HepG2 (cell line): ENCODE data around the gene CAMTA2. TPM values are rescaled to one million over a fixed set of nuclear protein-coding genes. Genes with fewer than 3 reads are reported as not detected.

ENCODE experiments used
- ATM ChIP-seq: fragments of 450-650 bp; IDR thresholded peaks from 2 replicates; pipeline ENCODE4 v1.7.1; 2017; ENCODE audit warnings: mild to moderate bottlenecking, borderline replicate concordance
- ELF3 ChIP-seq: IDR thresholded peaks from 2 replicates; pipeline ENCODE4 v1.6.1; 2016; ENCODE audit warnings: missing genetic modification reagents, missing compliant biosample characterization
- EP300 ChIP-seq, 3 experiments: sonication (generic) in 1 of 3; formaldehyde crosslinking in 1 of 3; IDR thresholded peaks; 2 replicates each; pipeline versions ENCODE4 v1.5.1 to v1.6.1; 2011 to 2020; ENCODE audit warnings: low read depth in 2 of 3, low read length in 2 of 3, borderline replicate concordance in 1 of 3, improper control_type of control experiment in 1 of 3, mild to moderate bottlenecking in 1 of 3, missing genetic modification reagents in 1 of 3, moderate library complexity in 1 of 3
- ERF ChIP-seq: IDR thresholded peaks from 2 replicates; pipeline ENCODE4 v1.6.1; 2018; ENCODE audit warnings: missing biosample characterization, missing genetic modification reagents
- FOXA1 ChIP-seq, 2 experiments: fragments of 450-650 bp in 1 of 2; sonication (generic) in 1 of 2; formaldehyde crosslinking in 1 of 2; IDR thresholded peaks; 2 replicates each; pipeline versions ENCODE4 v1.4.0 to v1.6.1; 2016 to 2020; ENCODE audit warnings: missing genetic modification reagents in 1 of 2
- GABPB1 ChIP-seq: IDR thresholded peaks from 2 replicates; pipeline ENCODE4 v1.6.1; 2016; ENCODE audit warnings: mild to moderate bottlenecking, missing genetic modification reagents, moderate library complexity, missing compliant biosample characterization
- GATA4 ChIP-seq: sonication (generic); IDR thresholded peaks from 2 replicates; pipeline ENCODE4 v1.6.1; 2016; ENCODE audit warnings: antibody characterized with exemption, low read depth, borderline replicate concordance
- HMGA1 ChIP-seq: sonication (generic); formaldehyde crosslinking; conservative IDR thresholded peaks from 2 replicates; pipeline ENCODE4 v1.4.0; 2020; ENCODE audit warnings: missing genetic modification reagents
- MAFG ChIP-seq: sonication (generic); formaldehyde crosslinking; IDR thresholded peaks from 2 replicates; pipeline ENCODE4 v1.5.1; 2020; ENCODE audit warnings: mild to moderate bottlenecking, missing genetic modification reagents
- MIXL1 ChIP-seq: IDR thresholded peaks from 2 replicates; pipeline ENCODE4 v1.6.1; 2016
- NFKB2 ChIP-seq: sonication (generic); formaldehyde crosslinking; IDR thresholded peaks from 2 replicates; pipeline ENCODE4 v1.4.0; 2020; ENCODE audit warnings: missing genetic modification reagents, borderline replicate concordance
- PCBP1 ChIP-seq: fragments of 200-400 bp; formaldehyde crosslinking; IDR thresholded peaks from 2 replicates; pipeline ENCODE4 v1.6.1; 2017; ENCODE audit warnings: mild to moderate bottlenecking, low read depth, low read length, borderline replicate concordance
- POGZ ChIP-seq: sonication (generic); formaldehyde crosslinking; IDR thresholded peaks from 2 replicates; pipeline ENCODE4 v1.4.0; 2020; ENCODE audit warnings: mild to moderate bottlenecking, missing genetic modification reagents
- SIX4 ChIP-seq: sonication (generic); formaldehyde crosslinking; IDR thresholded peaks from 2 replicates; pipeline ENCODE4 v1.4.0; 2020; ENCODE audit warnings: missing genetic modification reagents
- SMAD9 ChIP-seq: sonication (generic); formaldehyde crosslinking; IDR thresholded peaks from 2 replicates; pipeline ENCODE4 v1.5.1; 2020; ENCODE audit warnings: mild to moderate bottlenecking, missing genetic modification reagents
- TSC22D2 ChIP-seq: sonication (generic); formaldehyde crosslinking; IDR thresholded peaks from 2 replicates; pipeline ENCODE4 v1.5.1; 2020; ENCODE audit warnings: missing genetic modification reagents, mild to moderate bottlenecking, borderline replicate concordance
- ZBTB7A ChIP-seq: sonication (generic); formaldehyde crosslinking; IDR thresholded peaks from 2 replicates; pipeline ENCODE4 v1.8.0; 2022; ENCODE audit warnings: mild to moderate bottlenecking, missing genetic modification reagents
- ZNF101 ChIP-seq: sonication (generic); formaldehyde crosslinking; IDR thresholded peaks from 2 replicates; pipeline ENCODE4 v1.4.0; 2020; ENCODE audit warnings: mild to moderate bottlenecking, low read depth, missing genetic modification reagents, borderline replicate concordance
- ZNF253 ChIP-seq: sonication (generic); formaldehyde crosslinking; IDR thresholded peaks from 2 replicates; pipeline ENCODE4 v1.8.0; 2022; ENCODE audit warnings: mild to moderate bottlenecking, missing genetic modification reagents, borderline replicate concordance
- ZNF484 ChIP-seq: sonication (generic); formaldehyde crosslinking; IDR thresholded peaks from 2 replicates; pipeline ENCODE4 v1.5.1; 2020; ENCODE audit warnings: mild to moderate bottlenecking, low read depth, missing genetic modification reagents, borderline replicate concordance
- ZNF841 ChIP-seq: sonication (generic); formaldehyde crosslinking; IDR thresholded peaks from 2 replicates; pipeline ENCODE4 v1.8.1; 2023; ENCODE audit warnings: missing genetic modification reagents, borderline replicate concordance
- polyA plus RNA-seq, 8 experiments: library from polyadenylated mRNA; depleted of rRNA in 3 of 8; stranded (reverse) in 7 of 8; unstranded in 1 of 8; fragments of >200 nt; fragmentation: Illumina TruSeq in 4 of 8; extraction: Trizol in 4 of 8; gene quantifications; 2 replicates each; pipeline versions ENCODE4 v1.2.1 to v1.2.3, GENCODE V29; 2011 to 2016; ENCODE audit warnings: low read depth in 4 of 8, missing spikeins in 1 of 8, mixed read lengths in 1 of 8; ENCODE audit not compliant: insufficient read depth in 1 of 8
- total RNA-seq, 5 experiments: library from RNA; depleted of rRNA; stranded (reverse); fragments of >200 nt; fragmentation: Illumina TruSeq; extraction: Trizol; gene quantifications; 2 replicates each; pipeline ENCODE4 v1.2.3, GENCODE V29; 2016; ENCODE audit warnings: low read depth in 1 of 5
- TF ChIP-seq, protein P1 (sequence below): sonication (generic); formaldehyde crosslinking; IDR thresholded peaks from 2 replicates; pipeline ENCODE4 v1.4.0; 2020; ENCODE audit warnings: mild to moderate bottlenecking, low read depth, missing genetic modification reagents
- TF ChIP-seq, protein P2 (sequence below): IDR thresholded peaks from 2 replicates; pipeline ENCODE4 v1.6.1; 2012; ENCODE audit warnings: inconsistent platforms
- TF ChIP-seq, protein P3 (sequence below): sonication (generic); formaldehyde crosslinking; IDR thresholded peaks from 2 replicates; pipeline ENCODE4 v1.4.0; 2020; ENCODE audit warnings: missing genetic modification reagents

The CAMTA2 gene
- total and polyA plus RNA-seq, 2 of the 13 experiments (the other 11 are each of a cell fraction or from before 2014, with no cell fraction given): 4.1 to 7.1 TPM

GRCh38 chr17:4969551-4970173, 17.8 kb downstream of the CAMTA2 start (continued):
- no peak for TF ChIP-seq MAFG
- TF ChIP-seq, protein P1, sequence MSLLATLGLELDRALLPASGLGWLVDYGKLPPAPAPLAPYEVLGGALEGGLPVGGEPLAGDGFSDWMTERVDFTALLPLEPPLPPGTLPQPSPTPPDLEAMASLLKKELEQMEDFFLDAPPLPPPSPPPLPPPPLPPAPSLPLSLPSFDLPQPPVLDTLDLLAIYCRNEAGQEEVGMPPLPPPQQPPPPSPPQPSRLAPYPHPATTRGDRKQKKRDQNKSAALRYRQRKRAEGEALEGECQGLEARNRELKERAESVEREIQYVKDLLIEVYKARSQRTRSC: no peak
- no peak for TF ChIP-seq PCBP1
- TF ChIP-seq, protein P2, sequence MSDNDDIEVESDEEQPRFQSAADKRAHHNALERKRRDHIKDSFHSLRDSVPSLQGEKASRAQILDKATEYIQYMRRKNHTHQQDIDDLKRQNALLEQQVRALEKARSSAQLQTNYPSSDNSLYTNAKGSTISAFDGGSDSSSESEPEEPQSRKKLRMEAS: no peak
- no peak for TF ChIP-seq ZNF841
- TF ChIP-seq GABPB1 (CRISPR knock-in tag): no peak; the same call in 1 of the 2 replicates
- TF ChIP-seq ATM: no peak
- no peak for TF ChIP-seq GATA4
- peak; percentile 73; the same call in 1 of the 2 replicates for TF ChIP-seq ZBTB7A (CRISPR knock-in tag)
- no peak for TF ChIP-seq SMAD9
- TF ChIP-seq HMGA1 (CRISPR knock-in tag): no peak
- TF ChIP-seq MIXL1 (CRISPR knock-in tag): no peak
- TF ChIP-seq ELF3 (CRISPR knock-in tag): peak; percentile 18; the same call in 1 of the 2 replicates
- peak; percentile 49; the same call in 1 of the 2 replicates for TF ChIP-seq NFKB2 (CRISPR knock-in tag)
- TF ChIP-seq, protein P3, sequence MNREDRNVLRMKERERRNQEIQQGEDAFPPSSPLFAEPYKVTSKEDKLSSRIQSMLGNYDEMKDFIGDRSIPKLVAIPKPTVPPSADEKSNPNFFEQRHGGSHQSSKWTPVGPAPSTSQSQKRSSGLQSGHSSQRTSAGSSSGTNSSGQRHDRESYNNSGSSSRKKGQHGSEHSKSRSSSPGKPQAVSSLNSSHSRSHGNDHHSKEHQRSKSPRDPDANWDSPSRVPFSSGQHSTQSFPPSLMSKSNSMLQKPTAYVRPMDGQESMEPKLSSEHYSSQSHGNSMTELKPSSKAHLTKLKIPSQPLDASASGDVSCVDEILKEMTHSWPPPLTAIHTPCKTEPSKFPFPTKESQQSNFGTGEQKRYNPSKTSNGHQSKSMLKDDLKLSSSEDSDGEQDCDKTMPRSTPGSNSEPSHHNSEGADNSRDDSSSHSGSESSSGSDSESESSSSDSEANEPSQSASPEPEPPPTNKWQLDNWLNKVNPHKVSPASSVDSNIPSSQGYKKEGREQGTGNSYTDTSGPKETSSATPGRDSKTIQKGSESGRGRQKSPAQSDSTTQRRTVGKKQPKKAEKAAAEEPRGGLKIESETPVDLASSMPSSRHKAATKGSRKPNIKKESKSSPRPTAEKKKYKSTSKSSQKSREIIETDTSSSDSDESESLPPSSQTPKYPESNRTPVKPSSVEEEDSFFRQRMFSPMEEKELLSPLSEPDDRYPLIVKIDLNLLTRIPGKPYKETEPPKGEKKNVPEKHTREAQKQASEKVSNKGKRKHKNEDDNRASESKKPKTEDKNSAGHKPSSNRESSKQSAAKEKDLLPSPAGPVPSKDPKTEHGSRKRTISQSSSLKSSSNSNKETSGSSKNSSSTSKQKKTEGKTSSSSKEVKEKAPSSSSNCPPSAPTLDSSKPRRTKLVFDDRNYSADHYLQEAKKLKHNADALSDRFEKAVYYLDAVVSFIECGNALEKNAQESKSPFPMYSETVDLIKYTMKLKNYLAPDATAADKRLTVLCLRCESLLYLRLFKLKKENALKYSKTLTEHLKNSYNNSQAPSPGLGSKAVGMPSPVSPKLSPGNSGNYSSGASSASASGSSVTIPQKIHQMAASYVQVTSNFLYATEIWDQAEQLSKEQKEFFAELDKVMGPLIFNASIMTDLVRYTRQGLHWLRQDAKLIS (CRISPR knock-in tag): no peak
- TF ChIP-seq ZNF253: 0 out of 2 replicates have a peak, but pooled peaks have one; percentile 39
- TF ChIP-seq EP300 (IDR thresholded peaks at IDR 0.05; ENCODE audit: low read depth in 2 of 2, low read length in 2 of 2): 0 out of 4 replicates have a peak, but pooled peaks of 1 of the 2 experiments have one; percentile 3
- TF ChIP-seq EP300 (CRISPR knock-in tag; IDR thresholded peaks at IDR 0.05; ENCODE audit: borderline replicate concordance): no peak
- no peak for TF ChIP-seq POGZ
- TF ChIP-seq FOXA1 (IDR thresholded peaks at IDR 0.05): no peak
- no peak for TF ChIP-seq FOXA1 (CRISPR knock-in tag; IDR thresholded peaks at IDR 0.05)
- TF ChIP-seq ZNF484 (CRISPR knock-in tag): no peak
- TF ChIP-seq TSC22D2: no peak
- no peak for TF ChIP-seq ZNF101
- TF ChIP-seq SIX4 (CRISPR knock-in tag): no peak
- no peak for TF ChIP-seq ERF (CRISPR knock-in tag)
